Stimulated activated CD8-positive, alpha-beta memory T cell treated with anti-CD3 and anti-CD28 coated beads, Interleukin-2, amount 100 ng/mL, for 1 hour (primary cell): ENCODE results near the gene ZBTB4.
"Not testable (repeated sequence)": the region's sequence is repeated elsewhere in the genome, so short reads cannot be mapped to it uniquely, and the experiment has no call there.

Source experiments
- DNase-seq, 2 donors: peaks; one replicate each; pipeline ENCODE4 v3.0.0-alpha.2; 2020; ENCODE audit warnings: low read depth in 2 of 2

Gene ZBTB4

GRCh38 chr17:7495906-7496434, 16.5 kb upstream of the ZBTB4 start:
- DNase-seq, result no peak

- no peak for DNase-seq
These were observed 14.5 kb upstream of the ZBTB4 start for GRCh38 chr17:7493941-7494340.

- no peak for DNase-seq
These were observed 12.2 kb upstream of the ZBTB4 start for GRCh38 chr17:7491583-7491982.

- no peak for DNase-seq
These were observed 10.7 kb upstream of the ZBTB4 start for GRCh38 chr17:7490144-7490543.

- DNase-seq, result no peak
These were observed 6.8 kb upstream of the ZBTB4 start for GRCh38 chr17:7486181-7486580.

GRCh38 chr17:7484919-7485377, 5.5 kb upstream of the ZBTB4 start:
- no peak for DNase-seq

GRCh38 chr17:7484067-7484918, 4.9 kb upstream of the ZBTB4 start, which contains the start of gene POLR2A:
POLR2A (plus strand) TSS chr17:7484366.
- peak; percentile 97 for DNase-seq

- peak; percentile 86 to 91 for DNase-seq
These were observed 4.0 kb upstream of the ZBTB4 start for GRCh38 chr17:7483255-7484066.

GRCh38 chr17:7482742-7483088, 3.3 kb upstream of the ZBTB4 start:
- DNase-seq, result not testable (repeated sequence)

GRCh38 chr17:7481842-7482741, 2.7 kb upstream of the ZBTB4 start:
- not testable (repeated sequence) for DNase-seq

- DNase-seq, result not testable (repeated sequence)
These were observed 1.8 kb upstream of the ZBTB4 start, which contains the start of gene SLC35G6 for GRCh38 chr17:7481275-7481674. SLC35G6 (plus strand) TSS chr17:7481446; CDS start chr17:7481517, 71 bp downstream.

- no peak for DNase-seq
These were observed 606 bp upstream of the ZBTB4 start for GRCh38 chr17:7480089-7480384.

GRCh38 chr17:7478276-7479212, 887 bp downstream of the ZBTB4 start:
- DNase-seq, result peak in 1 of 2 donors; percentile 42

- peak in 1 of 2 donors; percentile 14 for DNase-seq
These were observed 1.8 kb downstream of the ZBTB4 start for GRCh38 chr17:7477392-7478275.

- no peak for DNase-seq
These were observed 2.5 kb downstream of the ZBTB4 start for GRCh38 chr17:7476951-7477350.

GRCh38 chr17:7476494-7476893, 2.9 kb downstream of the ZBTB4 start:
- DNase-seq, result no peak

- no peak for DNase-seq
These were observed 3.5 kb downstream of the ZBTB4 start for GRCh38 chr17:7475764-7476422.

GRCh38 chr17:7474767-7475166, 4.7 kb downstream of the ZBTB4 start:
- DNase-seq, result not testable (repeated sequence)

- no peak for DNase-seq
These were observed 7.7 kb downstream of the ZBTB4 start for GRCh38 chr17:7471729-7472128.
